Hepatocyte (in vitro differentiated cells): Measurements from ENCODE around the gene JUNB. TPM values are rescaled to one million over a fixed set of nuclear protein-coding genes. Genes with fewer than 3 reads are reported as not detected.

Experiments used
- DNase-seq: peaks from one replicate; pipeline ENCODE4 v3.0.0-alpha.2; 2016; ENCODE audit warnings: low spot score
- H2AFZ ChIP-seq: fragments of 200-600 bp; sonication (generic); 2 replicates; pipeline ENCODE4 v1.6.0; 2016; ENCODE audit warnings: antibody characterized with exemption, mild to moderate bottlenecking
- H3K27ac ChIP-seq: fragments of 200-600 bp; sonication (generic); 2 replicates; pipeline ENCODE4 v1.5.1; 2016; ENCODE audit warnings: mild to moderate bottlenecking
- H3K27me3 ChIP-seq: fragments of 200-600 bp; sonication (generic); 2 replicates; pipeline ENCODE4 v1.6.1; 2016
- H3K36me3 ChIP-seq: fragments of 200-600 bp; sonication (generic); replicated peaks from 2 replicates; pipeline ENCODE4 v1.5.1; 2016; ENCODE audit warnings: low read depth; ENCODE audit not compliant: insufficient read depth
- H3K4me1 ChIP-seq: fragments of 200-600 bp; sonication (generic); 2 replicates; pipeline ENCODE4 v1.5.1; 2016; ENCODE audit warnings: mild to moderate bottlenecking, moderate library complexity; ENCODE audit not compliant: insufficient read depth
- H3K4me2 ChIP-seq: fragments of 200-600 bp; sonication (generic); 2 replicates; pipeline ENCODE4 v1.6.0; 2016
- H3K4me3 ChIP-seq: fragments of 200-600 bp; sonication (generic); 2 replicates; pipeline ENCODE4 v1.5.1; 2016; ENCODE audit warnings: mild to moderate bottlenecking
- H3K79me2 ChIP-seq: fragments of 200-600 bp; sonication (generic); 2 replicates; pipeline ENCODE4 v1.6.0; 2017; ENCODE audit warnings: mild to moderate bottlenecking
- H3K9me2 ChIP-seq: fragments of 200-600 bp; sonication (generic); replicated peaks from 2 replicates; pipeline ENCODE4 v1.6.0; 2017; ENCODE audit warnings: mild to moderate bottlenecking; ENCODE audit not compliant: insufficient read depth
- H3K9me3 ChIP-seq: fragments of 200-600 bp; sonication (generic); 2 replicates; pipeline ENCODE4 v1.5.1; 2016; ENCODE audit warnings: low read depth, mild to moderate bottlenecking
- H4K20me1 ChIP-seq: fragments of 200-600 bp; sonication (generic); 2 replicates; pipeline ENCODE4 v1.6.0; 2016; ENCODE audit warnings: mild to moderate bottlenecking; ENCODE audit not compliant: insufficient read depth, poor library complexity, severe bottlenecking
- EZH2 ChIP-seq: fragments of 200-600 bp; sonication (generic); IDR thresholded peaks from 2 replicates; pipeline ENCODE4 v1.6.1; 2016; ENCODE audit warnings: antibody characterized with exemption, mild to moderate bottlenecking, borderline replicate concordance
- EZH2phosphoT487 ChIP-seq: fragments of 200-600 bp; sonication (generic); IDR thresholded peaks from one replicate; pipeline ENCODE4 v1.6.1; 2018; ENCODE audit warnings: antibody characterized with exemption, mild to moderate bottlenecking, low read depth, moderate library complexity; ENCODE audit not compliant: unreplicated experiment, severe bottlenecking
- WGBS: methylation state at CpG from one replicate; pipeline ENCODE4 v1.1.6; 2016; ENCODE audit warnings: low lambda C conversion rate; ENCODE audit errors: missing lambda C conversion rate; 5-methylcytosine and 5-hydroxymethylcytosine counted together
- polyA plus RNA-seq: library from polyadenylated mRNA; unstranded; fragments of >200 nt; fragmentation: Nextera tagmentation; extraction: Ambion mirVana; gene quantifications from 2 replicates; pipeline ENCODE4 v1.2.1, GENCODE V29; 2016
- total RNA-seq: library from RNA; depleted of rRNA; stranded (reverse); fragments of >200 nt; gene quantifications from 2 replicates; pipeline ENCODE4 v1.2.3, GENCODE V29; 2014
- TF ChIP-seq, protein P1 (sequence below): fragments of 200-600 bp; sonication (generic); IDR thresholded peaks from 2 replicates; pipeline ENCODE4 v1.5.1; 2016; ENCODE audit warnings: antibody characterized with exemption, mild to moderate bottlenecking; ENCODE audit not compliant: poor library complexity

JUNB gene
- total and polyA plus RNA-seq, 2 experiments from 2014 or later: 399 to 539 TPM

DNA sequence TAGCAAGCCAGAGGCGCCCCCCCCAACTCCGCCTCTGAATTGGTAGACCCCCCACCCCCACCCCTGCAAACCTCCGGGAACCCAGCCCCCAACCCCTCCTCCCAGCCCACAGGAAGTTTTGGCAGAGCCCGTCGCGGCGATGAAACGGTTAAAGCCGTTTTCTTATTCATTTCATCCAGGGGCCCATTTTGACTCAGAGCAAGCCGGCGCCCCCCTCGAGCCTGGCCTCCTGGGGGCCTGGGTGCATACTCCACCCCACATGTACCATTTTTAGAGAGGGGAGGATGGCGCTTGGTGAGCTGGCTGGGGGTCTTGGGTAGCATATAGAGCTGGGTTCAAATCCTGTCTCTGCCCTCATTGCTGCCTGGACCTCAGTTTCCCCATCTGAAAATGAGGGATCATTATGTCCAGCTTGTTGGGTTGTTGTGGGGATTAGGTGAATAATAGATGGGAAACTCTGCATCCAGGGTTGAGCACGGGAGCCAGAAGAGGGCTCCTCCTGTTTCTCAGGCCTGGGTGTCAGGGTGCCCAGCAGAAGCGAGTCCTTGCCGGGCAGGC is 7.9 kb upstream of the JUNB start:
- TF ChIP-seq, protein P1, sequence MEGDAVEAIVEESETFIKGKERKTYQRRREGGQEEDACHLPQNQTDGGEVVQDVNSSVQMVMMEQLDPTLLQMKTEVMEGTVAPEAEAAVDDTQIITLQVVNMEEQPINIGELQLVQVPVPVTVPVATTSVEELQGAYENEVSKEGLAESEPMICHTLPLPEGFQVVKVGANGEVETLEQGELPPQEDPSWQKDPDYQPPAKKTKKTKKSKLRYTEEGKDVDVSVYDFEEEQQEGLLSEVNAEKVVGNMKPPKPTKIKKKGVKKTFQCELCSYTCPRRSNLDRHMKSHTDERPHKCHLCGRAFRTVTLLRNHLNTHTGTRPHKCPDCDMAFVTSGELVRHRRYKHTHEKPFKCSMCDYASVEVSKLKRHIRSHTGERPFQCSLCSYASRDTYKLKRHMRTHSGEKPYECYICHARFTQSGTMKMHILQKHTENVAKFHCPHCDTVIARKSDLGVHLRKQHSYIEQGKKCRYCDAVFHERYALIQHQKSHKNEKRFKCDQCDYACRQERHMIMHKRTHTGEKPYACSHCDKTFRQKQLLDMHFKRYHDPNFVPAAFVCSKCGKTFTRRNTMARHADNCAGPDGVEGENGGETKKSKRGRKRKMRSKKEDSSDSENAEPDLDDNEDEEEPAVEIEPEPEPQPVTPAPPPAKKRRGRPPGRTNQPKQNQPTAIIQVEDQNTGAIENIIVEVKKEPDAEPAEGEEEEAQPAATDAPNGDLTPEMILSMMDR: no peak
- TF ChIP-seq EZH2: no peak
- no peak for TF ChIP-seq EZH2phosphoT487
- 8% methylated on average over 14 of the region's 16 CpGs for WGBS
- H4K20me1 ChIP-seq: no peaks in the 10 kb centered on the region
- no peaks in the 10 kb centered on the region for H3K9me3 ChIP-seq
- peak overlapping the region; percentile 99 for H3K27ac ChIP-seq
- DNase-seq: no peak
- no peaks in the 10 kb centered on the region for H3K79me2 ChIP-seq
- peak overlapping the region; percentile 41 for H3K4me3 ChIP-seq
- H3K4me2 ChIP-seq: peak overlapping the region; percentile 98
- H3K27me3 ChIP-seq: no peaks in the 10 kb centered on the region
- H3K9me2 ChIP-seq: no peaks in the 10 kb centered on the region
- H2AFZ ChIP-seq: no peak overlapping the region
- peaks cover 74% of the 10 kb centered on the region for H3K4me1 ChIP-seq
- no peaks in the 10 kb centered on the region for H3K36me3 ChIP-seq

DNA sequence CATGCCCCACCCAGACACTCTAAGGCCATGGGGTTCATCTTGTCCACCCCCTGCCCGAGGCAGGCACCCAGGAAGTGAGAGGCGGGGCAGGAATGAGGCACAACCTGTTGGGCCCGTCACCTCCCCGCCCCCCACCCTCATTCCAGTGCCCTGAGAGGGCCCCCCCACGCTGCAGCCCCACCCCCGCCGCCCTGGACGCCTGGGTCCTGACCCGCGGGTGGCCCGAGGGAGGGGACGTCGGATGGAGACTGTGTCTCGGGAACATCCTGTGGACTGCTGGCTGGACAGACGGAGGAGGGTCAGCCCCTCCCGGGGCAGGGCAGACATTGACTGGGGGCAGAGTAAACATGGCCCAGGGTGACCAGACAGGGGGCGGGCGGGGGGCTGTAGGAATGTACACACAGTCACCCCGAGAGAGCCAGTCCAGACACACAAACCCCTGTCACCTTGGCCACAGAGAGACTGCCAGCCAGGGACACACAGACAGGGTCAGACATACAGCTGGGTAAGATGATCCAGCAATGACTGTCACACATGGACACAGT is 7.4 kb upstream of the JUNB start:
- Histone ChIP-seq H3K27ac (peak overlapping the region; percentile 99), H2AFZ (no peak overlapping the region), H3K4me3 (no peak overlapping the region), H3K27me3 (no peaks in the 10 kb centered on the region), H3K36me3 (no peaks in the 10 kb centered on the region), H3K9me3 (no peaks in the 10 kb centered on the region), H4K20me1 (no peaks in the 10 kb centered on the region), H3K79me2 (no peaks in the 10 kb centered on the region), H3K4me1 (peaks cover 75% of the 10 kb centered on the region), H3K4me2 (peak overlapping the region; percentile 98), H3K9me2 (no peaks in the 10 kb centered on the region)
- 20% methylated on average over 15 of the region's 19 CpGs for WGBS
- TF ChIP-seq EZH2 (no peak), EZH2phosphoT487 (no peak)
- TF ChIP-seq, protein P1: no peak
- peak; percentile 68 for DNase-seq

DNA sequence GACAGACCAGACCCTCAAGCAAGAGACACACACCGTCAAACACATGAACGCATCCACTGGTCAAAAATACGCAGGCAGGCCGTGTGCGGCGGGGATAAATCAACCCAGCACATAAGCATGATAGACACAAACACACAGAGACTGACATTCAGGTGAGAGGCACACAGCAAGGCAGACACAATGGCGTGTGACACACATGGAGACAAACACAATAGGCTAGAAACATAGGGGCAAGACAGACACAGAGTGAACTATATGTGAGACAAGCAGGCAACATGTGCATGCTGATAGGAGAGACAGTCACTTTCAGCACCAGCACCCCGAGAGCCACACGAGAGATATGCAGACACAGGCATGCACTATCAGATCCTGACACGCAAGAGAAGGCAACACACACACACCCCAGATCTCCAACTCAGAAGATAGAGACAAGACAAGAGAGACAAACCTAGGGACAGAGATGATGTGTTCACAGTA is 6.9 kb upstream of the JUNB start:
- Histone ChIP-seq H3K4me1 (peaks cover 74% of the 10 kb centered on the region), H4K20me1 (no peaks in the 10 kb centered on the region), H3K79me2 (no peaks in the 10 kb centered on the region), H3K36me3 (no peaks in the 10 kb centered on the region), H3K4me3 (no peak overlapping the region), H2AFZ (no peak overlapping the region), H3K9me3 (no peaks in the 10 kb centered on the region), H3K27ac (peak overlapping the region; percentile 99), H3K9me2 (no peaks in the 10 kb centered on the region), H3K4me2 (peak overlapping the region; percentile 98), H3K27me3 (no peaks in the 10 kb centered on the region)
- no peak for DNase-seq
- TF ChIP-seq EZH2: no peak
- TF ChIP-seq EZH2phosphoT487: no peak
- TF ChIP-seq, protein P1: no peak
- 58% methylated on average over 10 of the region's 10 CpGs for WGBS
